Activated CD8-positive, alpha-beta memory T cell treated with anti-CD3 and anti-CD28 coated beads, Interleukin-2, amount 10 ng/mL, durations not matched to agents 7 days and 5 days (primary cell): ENCODE data around the gene SLC9A3. TPM values are rescaled to one million over a fixed set of nuclear protein-coding genes. Genes with fewer than 3 reads are reported as not detected.

ENCODE experiments used
- ATAC-seq: fragments of 150-1000 bp; cut with Tn5 transposase; one replicate; pipeline ENCODE4 v1.10.0; 2021; ENCODE audit warnings: moderate library complexity
- CTCF ChIA-PET: fragments of 350-600 bp; sonication (Branson Sonifier 250); formaldehyde crosslinking; loops from one replicate; lab custom pipeline; 2021; ENCODE audit warnings: antibody characterized with exemption; lab: Charles Lee
- DNase-seq: peaks from one replicate; pipeline ENCODE4 v3.0.0-alpha.2; 2020
- H3K27ac Mint-ChIP-seq: one replicate; pipeline ENCODE4 v1.8.0; 2021; ENCODE audit warnings: mild to moderate bottlenecking, mixed read lengths
- H3K27me3 Mint-ChIP-seq: one replicate; pipeline ENCODE4 v1.8.0; 2021; ENCODE audit warnings: mixed read lengths
- H3K36me3 Mint-ChIP-seq: one replicate; pipeline ENCODE4 v1.8.0; 2021; ENCODE audit warnings: mild to moderate bottlenecking, mixed read lengths
- H3K4me1 Mint-ChIP-seq: one replicate; pipeline ENCODE4 v1.8.0; 2021; ENCODE audit warnings: mixed read lengths
- H3K4me3 Mint-ChIP-seq: one replicate; pipeline ENCODE4 v1.8.0; 2021; ENCODE audit warnings: mild to moderate bottlenecking, moderate library complexity, mixed read lengths
- H3K9me3 Mint-ChIP-seq: one replicate; pipeline ENCODE4 v1.8.0; 2022; ENCODE audit warnings: low read depth, mixed read lengths
- total RNA-seq, 2 experiments: library from RNA; stranded (reverse); gene quantifications; one replicate each; pipeline ENCODE4 v1.2.3, GENCODE V29; 2021

SLC9A3 gene
- total RNA-seq, 2 experiments from 2014 or later: 1.3 to 1.7 TPM

GRCh38 chr5:446883-447263 lies 77.4 kb downstream of the SLC9A3 start:
- H3K36me3 Mint-ChIP-seq: peaks cover 50% of the 10 kb centered on the region
- H3K27me3 Mint-ChIP-seq: no peaks in the 10 kb centered on the region
- CTCF ChIA-PET: interaction anchor here (0.6 to 2.2 kb wide), 27 partner anchors 10 to 456 kb away, joined by 3 to 28 read pairs (median 4); partner anchors contain the start of genes AHRR, BRD9 and TRIP13
- peaks cover 34% of the 10 kb centered on the region for H3K4me1 Mint-ChIP-seq
- DNase-seq (no peak), ATAC-seq (no peak)
- peaks cover 5% of the 10 kb centered on the region for H3K9me3 Mint-ChIP-seq
- no peak overlapping the region for H3K4me3 Mint-ChIP-seq
- H3K27ac Mint-ChIP-seq: no peak overlapping the region

GRCh38 chr5:446066-446882 lies 78.0 kb downstream of the SLC9A3 start:
- no peak for DNase-seq
- ATAC-seq: no peak
- no peak overlapping the region for H3K4me3 Mint-ChIP-seq
- CTCF ChIA-PET: interaction anchor here (0.6 to 2.3 kb wide), 27 partner anchors 8 to 456 kb away, joined by 3 to 28 read pairs (median 4); partner anchors contain the start of genes AHRR, BRD9 and TRIP13
- H3K27ac Mint-ChIP-seq: peak overlapping the region; percentile 5
- no peaks in the 10 kb centered on the region for H3K9me3 Mint-ChIP-seq
- peaks cover 35% of the 10 kb centered on the region for H3K4me1 Mint-ChIP-seq
- H3K36me3 Mint-ChIP-seq: peaks cover 44% of the 10 kb centered on the region
- no peaks in the 10 kb centered on the region for H3K27me3 Mint-ChIP-seq

GRCh38 chr5:445591-445990 lies 78.7 kb downstream of the SLC9A3 start:
- no peak overlapping the region for H3K27ac Mint-ChIP-seq
- H3K27me3 Mint-ChIP-seq: no peaks in the 10 kb centered on the region
- H3K36me3 Mint-ChIP-seq: peaks cover 38% of the 10 kb centered on the region
- H3K4me1 Mint-ChIP-seq: peaks cover 40% of the 10 kb centered on the region
- DNase-seq: no peak
- CTCF ChIA-PET: interaction anchor here (1.3 to 2.3 kb wide), 8 partner anchors 8 to 199 kb away, joined by 4 to 28 read pairs (median 6); no protein-coding TSS in a partner anchor
- no peak for ATAC-seq
- H3K4me3 Mint-ChIP-seq: no peak overlapping the region
- no peaks in the 10 kb centered on the region for H3K9me3 Mint-ChIP-seq

GRCh38 chr5:444226-444625 lies 80.0 kb downstream of the SLC9A3 start:
- no peak for ATAC-seq

DNA sequence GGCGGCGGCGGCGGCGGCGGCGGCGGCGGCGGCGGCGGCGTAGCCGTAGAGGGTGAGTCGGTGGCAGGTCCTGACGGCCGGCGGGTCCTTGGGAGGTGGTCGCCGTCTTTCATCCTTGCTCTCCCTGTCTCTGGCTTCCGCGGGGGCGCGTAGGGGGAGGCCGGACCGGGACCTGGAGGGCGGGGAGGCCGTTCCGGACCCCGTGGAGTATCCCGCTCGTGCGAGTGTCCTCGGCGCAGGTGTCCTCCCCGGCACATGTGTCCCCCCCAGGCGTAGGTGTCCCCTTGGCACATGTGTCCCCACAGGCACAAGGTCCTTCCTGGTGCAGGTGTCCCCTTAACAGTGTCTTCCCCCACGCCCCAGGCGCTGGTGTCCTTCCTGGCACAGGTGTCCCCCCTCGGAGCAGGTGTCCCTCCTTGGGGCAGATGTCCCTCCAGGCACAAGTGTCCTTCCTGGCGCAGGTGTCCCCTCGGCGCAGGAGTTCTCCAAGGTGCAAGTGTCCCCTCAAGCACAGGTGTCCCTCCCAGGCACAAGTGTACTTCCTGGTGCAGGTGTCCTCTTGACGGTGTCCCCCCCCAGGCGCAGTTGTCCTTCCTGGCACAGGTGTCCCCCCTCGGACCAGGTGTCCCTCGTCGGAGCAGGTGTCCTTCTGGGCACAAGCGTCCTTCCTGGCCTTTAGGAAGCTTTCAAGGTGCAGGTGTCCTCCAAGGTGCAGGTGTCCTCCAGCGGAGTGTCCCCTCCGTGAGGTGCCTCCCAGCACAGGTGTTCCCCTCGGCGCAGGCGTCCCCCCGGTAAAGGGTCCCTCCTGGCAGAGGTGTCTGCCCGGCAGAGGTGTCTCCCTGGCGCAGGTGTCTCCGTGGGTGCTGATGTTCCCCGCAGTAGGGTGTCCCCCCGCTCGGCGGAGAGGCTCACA lies 80.8 kb downstream of the SLC9A3 start:
- Mint-ChIP-seq H3K9me3 (no peaks in the 10 kb centered on the region), H3K36me3 (peaks cover 19% of the 10 kb centered on the region), H3K27ac (peak overlapping the region; percentile 75), H3K27me3 (no peaks in the 10 kb centered on the region), H3K4me1 (peaks cover 43% of the 10 kb centered on the region), H3K4me3 (peak overlapping the region; percentile 92)
- peak; percentile 48 for ATAC-seq
- peak; percentile 66 for DNase-seq
- CTCF ChIA-PET: interaction anchor here (0.7 to 2.3 kb wide), 2 partner anchors 121 to 127 kb away, joined by 3 to 6 read pairs; no protein-coding TSS in a partner anchor

More at GRCh38 chr5:444226-444625, 80.0 kb downstream of the SLC9A3 start:
- Mint-ChIP-seq H3K4me1 (peaks cover 43% of the 10 kb centered on the region), H3K36me3 (peaks cover 27% of the 10 kb centered on the region), H3K9me3 (no peaks in the 10 kb centered on the region), H3K27ac (peak overlapping the region; percentile 75), H3K4me3 (peak overlapping the region; percentile 92), H3K27me3 (no peaks in the 10 kb centered on the region)
- CTCF ChIA-PET: interaction anchor here (2.3 kb wide), 1 partner anchor 127 kb away, joined by 6 read pairs; no protein-coding TSS in a partner anchor
- DNase-seq: no peak

DNA sequence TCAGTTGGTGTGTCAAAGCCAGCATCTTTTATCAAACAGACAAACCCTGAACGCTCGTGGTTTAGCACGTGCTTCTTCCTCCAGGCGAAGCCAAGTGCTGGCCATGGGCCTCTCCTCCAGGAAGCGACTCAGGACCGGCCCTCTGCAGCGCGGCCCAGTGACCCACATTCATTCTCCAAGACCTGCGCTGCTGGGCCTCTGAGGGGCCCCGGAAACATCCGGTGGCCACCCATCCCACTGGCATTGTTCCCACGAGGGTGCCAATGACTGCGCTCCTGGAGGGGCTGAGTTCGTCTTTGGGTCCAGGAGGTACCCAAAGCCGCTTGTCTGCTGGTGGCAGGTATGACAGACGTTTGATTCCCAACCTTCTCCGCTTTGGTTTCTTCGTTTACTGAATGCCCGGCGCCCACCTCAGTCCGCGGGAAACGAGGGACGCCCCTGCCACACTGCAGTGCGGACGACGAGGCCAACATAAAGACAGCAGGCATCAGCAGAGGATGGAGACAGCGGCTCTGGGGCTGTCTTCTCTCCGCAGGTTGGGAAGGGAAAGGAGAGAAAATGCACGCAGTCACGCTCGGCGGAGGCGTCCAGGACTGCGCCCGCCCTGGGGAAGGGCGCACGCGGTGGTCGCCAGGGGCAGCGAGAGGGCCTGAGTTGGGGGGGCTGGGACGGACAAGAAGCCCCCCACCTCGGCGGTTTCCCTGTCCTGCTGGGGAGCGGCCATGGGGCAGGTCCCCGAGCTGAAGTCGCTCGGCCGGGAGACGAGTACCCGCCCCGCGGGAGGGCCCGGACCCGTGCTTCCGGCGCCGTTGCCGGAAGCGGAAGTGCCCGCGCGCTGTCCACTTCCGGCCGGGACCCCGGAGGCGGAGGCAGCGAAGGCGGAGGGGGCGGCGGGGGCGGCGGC lies 81.7 kb downstream of the SLC9A3 start, which contains the start of gene EXOC3:
Gene EXOC3, plus strand, starts transcription at position 842 of the 904 bp plus-strand sequence. CDS start 3,030 bp downstream, outside the sequence.
- CTCF ChIA-PET: interaction anchor here (0.5 to 1.2 kb wide), 2 partner anchors 11 to 114 kb away, joined by 3 to 5 read pairs; no protein-coding TSS in a partner anchor
- H3K36me3 Mint-ChIP-seq: peaks cover 12% of the 10 kb centered on the region
- peak within 1 kb of the TSS; percentile 95 for H3K27ac Mint-ChIP-seq
- H3K4me3 Mint-ChIP-seq: peak within 1 kb of the TSS; percentile 92
- ATAC-seq: peak; percentile 93
- no peaks in the 10 kb centered on the region for H3K9me3 Mint-ChIP-seq
- no peaks in the 10 kb centered on the region for H3K27me3 Mint-ChIP-seq
- peaks cover 41% of the 10 kb centered on the region for H3K4me1 Mint-ChIP-seq
- peak; percentile 80 for DNase-seq

DNA sequence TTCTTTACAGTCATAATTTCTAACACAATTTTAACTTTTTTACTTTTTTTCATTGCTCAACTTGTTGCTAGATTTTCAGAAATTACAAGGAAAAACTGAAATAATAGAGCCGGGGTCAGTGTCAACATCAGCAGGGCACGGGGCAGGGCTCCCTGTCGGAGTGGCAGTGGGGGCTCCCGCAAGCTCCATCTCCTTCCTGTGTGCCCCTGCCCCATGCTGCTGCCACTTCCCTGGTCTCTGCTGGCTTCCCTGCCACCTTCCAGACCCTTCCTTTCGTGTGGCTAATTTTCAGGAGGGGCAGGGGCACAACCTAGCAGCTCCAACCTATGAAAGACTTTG lies 82.3 kb downstream of the SLC9A3 start:
- DNase-seq (no peak), ATAC-seq (no peak)
- no peaks in the 10 kb centered on the region for H3K9me3 Mint-ChIP-seq
- CTCF ChIA-PET: interaction anchor here (0.5 to 1.2 kb wide), 2 partner anchors 11 to 114 kb away, joined by 3 to 5 read pairs; no protein-coding TSS in a partner anchor
- H3K4me3 Mint-ChIP-seq: peak overlapping the region; percentile 92
- peaks cover 7% of the 10 kb centered on the region for H3K36me3 Mint-ChIP-seq
- peak overlapping the region; percentile 95 for H3K27ac Mint-ChIP-seq
- peaks cover 40% of the 10 kb centered on the region for H3K4me1 Mint-ChIP-seq
- no peaks in the 10 kb centered on the region for H3K27me3 Mint-ChIP-seq

- H3K4me3 Mint-ChIP-seq: no peak overlapping the region
Measured at GRCh38 chr5:440401-441201, 83.6 kb downstream of the SLC9A3 start.

DNA sequence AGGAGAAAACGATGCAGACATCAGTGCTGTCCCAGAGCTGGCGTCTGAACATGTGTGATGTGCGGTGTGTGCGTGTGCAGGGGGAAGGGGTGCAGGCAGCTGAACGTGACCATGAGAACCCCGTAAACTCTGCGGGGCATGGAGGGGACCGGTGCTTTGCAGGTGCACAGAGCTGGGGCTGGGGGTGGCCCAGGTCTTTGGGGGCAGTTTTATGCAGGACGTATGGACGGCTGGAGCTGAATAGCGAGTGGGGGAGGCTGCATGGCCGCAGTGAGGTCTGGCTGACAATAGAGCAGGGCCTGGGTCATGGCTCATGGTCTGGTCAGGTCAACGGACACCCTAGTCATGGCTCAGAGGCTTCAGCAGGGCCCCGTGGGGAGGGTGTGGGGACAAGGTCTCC lies 84.6 kb downstream of the SLC9A3 start:
- H3K4me1 Mint-ChIP-seq: peaks cover 29% of the 10 kb centered on the region
- no peaks in the 10 kb centered on the region for H3K27me3 Mint-ChIP-seq
- ATAC-seq (no peak), DNase-seq (no peak)
- peaks cover 2% of the 10 kb centered on the region for H3K36me3 Mint-ChIP-seq
- no peak overlapping the region for H3K4me3 Mint-ChIP-seq
- CTCF ChIA-PET: interaction anchor here (0.8 to 1.8 kb wide), 3 partner anchors 9 to 122 kb away, joined by 3 to 7 read pairs (median 3); no protein-coding TSS in a partner anchor
- H3K9me3 Mint-ChIP-seq: no peaks in the 10 kb centered on the region
- H3K27ac Mint-ChIP-seq: no peak overlapping the region

More at GRCh38 chr5:440401-441201, 83.6 kb downstream of the SLC9A3 start:
- H3K9me3 Mint-ChIP-seq: no peaks in the 10 kb centered on the region
- H3K27me3 Mint-ChIP-seq: no peaks in the 10 kb centered on the region
- H3K4me1 Mint-ChIP-seq: peaks cover 33% of the 10 kb centered on the region
- DNase-seq: no peak
- no peak overlapping the region for H3K27ac Mint-ChIP-seq
- no peaks in the 10 kb centered on the region for H3K36me3 Mint-ChIP-seq
- CTCF ChIA-PET: interaction anchor here (0.8 to 1.8 kb wide), 3 partner anchors 10 to 123 kb away, joined by 3 to 7 read pairs (median 3); no protein-coding TSS in a partner anchor
- ATAC-seq: no peak

GRCh38 chr5:439181-439580 lies 85.1 kb downstream of the SLC9A3 start:
- no peak overlapping the region for H3K4me3 Mint-ChIP-seq
- DNase-seq (no peak), ATAC-seq (no peak)

GRCh38 chr5:438481-438981 lies 85.7 kb downstream of the SLC9A3 start:
- DNase-seq: no peak
- CTCF ChIA-PET: interaction anchor here (0.6 to 2.0 kb wide), 3 partner anchors 8 to 168 kb away, joined by 5 to 7 read pairs (median 7); no protein-coding TSS in a partner anchor
- no peak overlapping the region for H3K27ac Mint-ChIP-seq
- ATAC-seq: no peak
- H3K4me1 Mint-ChIP-seq: peaks cover 19% of the 10 kb centered on the region
- no peaks in the 10 kb centered on the region for H3K27me3 Mint-ChIP-seq
- H3K9me3 Mint-ChIP-seq: no peaks in the 10 kb centered on the region
- no peak overlapping the region for H3K4me3 Mint-ChIP-seq
- H3K36me3 Mint-ChIP-seq: peaks cover 2% of the 10 kb centered on the region

More at GRCh38 chr5:439181-439580, 85.1 kb downstream of the SLC9A3 start:
- H3K4me1 Mint-ChIP-seq: peaks cover 24% of the 10 kb centered on the region
- CTCF ChIA-PET: interaction anchor here (0.6 to 1.8 kb wide), 2 partner anchors 8 to 168 kb away, joined by 5 to 7 read pairs; no protein-coding TSS in a partner anchor
- H3K9me3 Mint-ChIP-seq: no peaks in the 10 kb centered on the region
- H3K36me3 Mint-ChIP-seq: peaks cover 2% of the 10 kb centered on the region
- no peaks in the 10 kb centered on the region for H3K27me3 Mint-ChIP-seq
- no peak overlapping the region for H3K27ac Mint-ChIP-seq
